ENCODE data around the gene PAQR8.

The PAQR8 gene, protein sequence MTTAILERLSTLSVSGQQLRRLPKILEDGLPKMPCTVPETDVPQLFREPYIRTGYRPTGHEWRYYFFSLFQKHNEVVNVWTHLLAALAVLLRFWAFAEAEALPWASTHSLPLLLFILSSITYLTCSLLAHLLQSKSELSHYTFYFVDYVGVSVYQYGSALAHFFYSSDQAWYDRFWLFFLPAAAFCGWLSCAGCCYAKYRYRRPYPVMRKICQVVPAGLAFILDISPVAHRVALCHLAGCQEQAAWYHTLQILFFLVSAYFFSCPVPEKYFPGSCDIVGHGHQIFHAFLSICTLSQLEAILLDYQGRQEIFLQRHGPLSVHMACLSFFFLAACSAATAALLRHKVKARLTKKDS

DNA sequence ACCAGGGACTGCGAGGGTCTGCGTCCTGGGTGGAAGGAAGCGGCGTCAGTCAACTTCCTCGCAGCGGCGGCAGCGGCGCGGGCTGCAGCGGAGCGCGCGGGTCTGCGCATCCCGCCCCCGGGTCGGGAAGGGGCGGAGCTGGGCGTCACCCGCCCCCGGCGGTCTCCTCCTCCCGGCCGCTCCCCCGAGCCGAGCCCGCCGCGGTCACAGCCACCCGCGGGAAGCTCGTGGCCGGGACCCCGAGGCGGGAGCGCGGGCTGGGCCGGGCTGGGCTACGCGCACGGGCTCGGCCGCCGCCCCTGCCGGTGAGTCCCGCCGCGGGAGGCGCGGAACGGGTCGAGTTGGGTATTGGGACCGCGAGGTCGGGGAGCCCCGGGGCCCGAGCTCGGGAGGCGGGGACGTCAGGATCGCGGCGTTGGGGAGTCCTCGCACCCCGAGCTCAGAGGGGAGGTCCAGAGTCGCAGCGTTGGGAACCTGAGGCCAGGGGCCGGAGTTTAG lies at the start of gene PAQR8:
Gene PAQR8, plus strand, starts transcription at position 207 of the 498 bp plus-strand sequence. CDS start 41,063 bp downstream, outside the sequence.
- peak; percentile 55 for DNase-seq

DNA sequence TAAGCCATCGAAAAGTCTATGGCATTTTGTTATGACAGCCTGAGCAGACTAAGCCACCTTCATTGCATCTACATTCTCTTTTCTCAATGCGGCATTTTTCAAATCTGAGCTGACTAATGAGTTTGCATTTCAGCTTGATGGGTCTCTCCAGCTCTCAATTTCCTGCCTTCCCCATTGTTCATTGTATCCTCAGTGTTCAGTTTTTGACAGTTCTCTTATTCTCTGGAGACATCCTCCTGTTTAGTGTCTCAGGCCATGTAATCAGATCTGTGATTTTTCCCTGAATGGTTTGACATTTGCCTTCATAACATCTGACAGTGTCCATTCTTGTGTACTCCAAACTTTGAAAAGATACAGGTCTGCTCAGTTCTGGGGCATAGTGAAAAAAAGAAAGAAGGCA lies 49.5 kb upstream of the PAQR8 start:
- no peak for DNase-seq

- no peak for DNase-seq
These were observed 47.2 kb upstream of the PAQR8 start for GRCh38 chr6:52314752-52315151.

DNA sequence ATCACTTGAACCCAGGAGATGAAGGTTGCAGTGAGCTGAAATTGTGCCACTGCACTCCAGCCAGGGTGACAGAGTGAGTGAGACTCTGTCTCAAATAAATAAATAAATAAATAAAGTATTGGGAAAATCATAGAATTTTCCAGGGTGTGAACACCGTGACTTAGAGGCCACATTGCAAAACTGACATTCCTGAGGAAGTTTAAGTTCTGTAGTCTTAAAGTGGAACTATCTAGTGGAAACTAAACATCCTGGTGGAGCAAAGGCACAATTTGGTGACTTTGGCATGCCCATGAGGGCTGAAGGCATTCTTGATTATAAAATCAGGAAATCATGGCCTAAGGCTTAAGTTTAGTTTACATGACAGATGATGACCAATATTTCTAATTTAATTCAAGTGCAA lies 44.7 kb upstream of the PAQR8 start:
- DNase-seq: no peak

GRCh38 chr6:52317841-52318581 lies 43.9 kb upstream of the PAQR8 start:
- peak; percentile 27 for DNase-seq

DNA sequence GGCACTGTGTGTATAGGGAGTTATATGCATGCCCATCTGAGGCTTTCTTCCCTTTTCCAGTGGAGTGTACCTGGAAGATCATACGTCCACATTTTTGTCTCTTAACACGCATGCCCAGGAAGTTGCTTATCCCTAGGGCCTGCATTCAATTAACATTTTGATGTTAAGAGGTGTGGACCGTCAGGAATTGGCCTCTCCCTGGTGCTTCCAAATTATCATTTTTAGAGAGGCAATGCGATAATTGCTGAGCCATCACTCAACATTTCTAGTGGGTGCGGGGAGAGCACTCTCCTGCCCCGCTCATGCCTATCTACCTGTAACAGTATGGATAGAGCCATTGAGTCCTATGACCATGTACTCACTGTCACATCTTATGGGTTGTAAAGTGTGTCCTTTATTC lies 37.8 kb upstream of the PAQR8 start:
- no peak for DNase-seq

- no peak for DNase-seq
These were observed 36.1 kb upstream of the PAQR8 start for GRCh38 chr6:52325695-52326471.

GRCh38 chr6:52326540-52327364 lies 35.2 kb upstream of the PAQR8 start:
- no peak for DNase-seq

GRCh38 chr6:52328303-52328662 lies 33.7 kb upstream of the PAQR8 start:
- DNase-seq: no peak

DNA sequence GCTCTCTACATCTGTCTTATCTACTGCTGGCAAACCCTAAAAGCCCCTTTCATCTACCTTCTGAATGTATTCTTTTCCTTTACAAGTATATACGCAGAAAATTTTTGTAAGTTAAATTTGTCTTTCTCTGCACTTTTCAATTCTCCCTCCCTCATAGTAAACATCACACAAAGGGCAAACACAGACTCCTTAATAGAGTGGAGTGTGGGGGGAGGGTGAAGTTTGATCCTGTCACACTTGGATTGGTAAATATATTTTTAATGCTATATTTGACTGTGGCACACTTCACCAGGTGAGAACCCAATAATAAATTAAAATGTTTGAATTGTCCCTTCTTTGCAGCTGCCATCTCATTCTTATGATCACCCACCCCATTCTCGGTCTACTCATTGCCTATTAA lies 33.2 kb upstream of the PAQR8 start:
- DNase-seq: no peak

DNA sequence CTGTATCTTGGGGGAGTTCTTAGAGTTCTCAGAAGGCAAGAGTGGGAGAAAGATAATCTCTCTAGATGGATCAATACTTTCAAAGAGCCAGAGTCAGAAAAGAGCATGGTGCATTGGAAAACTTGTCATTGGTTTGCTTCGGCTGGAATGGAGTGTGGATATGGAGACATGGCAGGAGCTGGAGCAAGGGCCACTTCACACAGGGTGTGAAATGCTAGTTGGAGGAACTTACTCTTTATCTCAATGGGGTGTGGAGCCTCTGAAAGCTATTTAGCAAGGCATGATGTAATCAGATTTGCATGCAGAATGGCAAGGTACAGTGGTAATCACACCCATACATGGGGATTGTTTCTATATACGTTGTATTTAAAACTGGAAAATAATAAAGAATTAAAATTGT lies 31.5 kb upstream of the PAQR8 start:
- no peak for DNase-seq

DNA sequence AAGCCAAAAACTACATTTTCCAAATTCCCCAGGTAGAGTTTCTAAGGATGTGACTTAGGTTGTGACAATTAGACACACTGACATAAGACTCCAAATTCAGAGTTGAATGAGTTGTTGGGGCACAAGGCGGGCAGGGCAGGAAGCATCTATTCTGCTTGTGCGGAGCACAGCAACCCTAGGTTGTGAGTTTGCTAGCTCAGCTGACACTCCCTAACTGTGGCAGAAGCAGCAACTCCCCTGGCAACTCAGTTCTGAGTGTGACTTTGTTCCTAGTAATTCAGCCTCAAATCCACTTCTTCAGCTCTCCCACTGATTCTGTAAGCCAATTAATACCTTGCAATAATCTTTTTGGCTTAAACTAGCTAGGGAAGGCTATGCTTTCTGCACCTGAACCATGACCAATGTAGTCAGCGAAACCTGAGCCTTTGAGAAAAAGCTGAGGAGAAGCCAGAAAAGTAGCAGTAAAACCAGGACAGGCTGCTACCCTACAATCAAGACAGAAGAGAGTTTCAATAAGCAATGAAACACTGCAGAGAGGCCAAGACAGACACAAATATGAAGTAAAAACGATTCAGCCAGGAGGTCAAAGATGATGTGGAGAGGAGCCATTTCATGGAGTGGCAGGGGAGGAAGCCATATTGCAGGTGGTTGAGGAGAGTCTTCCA lies 30.0 kb upstream of the PAQR8 start:
- DNase-seq: no peak

GRCh38 chr6:52333840-52334200 lies 28.1 kb upstream of the PAQR8 start:
- no peak for DNase-seq

DNA sequence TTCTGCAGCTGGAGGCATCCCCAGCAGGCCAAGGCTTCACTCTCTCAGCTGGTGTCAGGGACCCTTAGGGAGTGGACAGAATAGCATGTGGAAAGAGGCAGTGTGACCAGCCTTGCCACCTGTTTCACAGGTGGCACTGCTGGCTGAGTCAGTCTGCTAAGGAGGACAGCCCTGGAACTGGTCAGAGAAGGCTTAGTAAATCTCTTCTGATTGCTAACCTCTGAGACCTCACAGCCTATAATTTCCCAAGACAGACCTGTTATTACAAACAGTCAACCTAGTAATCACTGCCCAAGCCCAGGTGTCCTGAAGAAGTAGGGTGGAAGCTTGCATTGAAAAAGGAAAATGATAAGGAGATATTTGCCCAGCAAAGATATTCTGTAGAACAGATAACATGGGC lies 26.4 kb upstream of the PAQR8 start:
- no peak for DNase-seq

- DNase-seq: no peak
These were observed 24.9 kb upstream of the PAQR8 start for GRCh38 chr6:52336919-52337561.

GRCh38 chr6:52337633-52338290 lies 24.2 kb upstream of the PAQR8 start:
- no peak for DNase-seq

DNA sequence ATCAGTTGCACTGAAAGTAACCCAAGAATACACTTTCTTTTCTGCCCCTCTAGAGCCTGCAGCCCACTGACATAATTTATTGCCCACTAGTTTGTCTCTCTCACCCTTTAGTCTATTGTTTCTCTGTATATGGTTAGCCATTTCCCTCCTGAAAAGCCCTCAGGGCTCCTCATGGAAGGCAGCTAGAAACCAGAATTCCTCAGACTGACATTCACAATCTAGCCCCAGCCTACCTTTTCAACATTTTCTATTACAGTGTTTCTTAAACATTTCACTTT lies 21.4 kb upstream of the PAQR8 start:
- DNase-seq: no peak

DNA sequence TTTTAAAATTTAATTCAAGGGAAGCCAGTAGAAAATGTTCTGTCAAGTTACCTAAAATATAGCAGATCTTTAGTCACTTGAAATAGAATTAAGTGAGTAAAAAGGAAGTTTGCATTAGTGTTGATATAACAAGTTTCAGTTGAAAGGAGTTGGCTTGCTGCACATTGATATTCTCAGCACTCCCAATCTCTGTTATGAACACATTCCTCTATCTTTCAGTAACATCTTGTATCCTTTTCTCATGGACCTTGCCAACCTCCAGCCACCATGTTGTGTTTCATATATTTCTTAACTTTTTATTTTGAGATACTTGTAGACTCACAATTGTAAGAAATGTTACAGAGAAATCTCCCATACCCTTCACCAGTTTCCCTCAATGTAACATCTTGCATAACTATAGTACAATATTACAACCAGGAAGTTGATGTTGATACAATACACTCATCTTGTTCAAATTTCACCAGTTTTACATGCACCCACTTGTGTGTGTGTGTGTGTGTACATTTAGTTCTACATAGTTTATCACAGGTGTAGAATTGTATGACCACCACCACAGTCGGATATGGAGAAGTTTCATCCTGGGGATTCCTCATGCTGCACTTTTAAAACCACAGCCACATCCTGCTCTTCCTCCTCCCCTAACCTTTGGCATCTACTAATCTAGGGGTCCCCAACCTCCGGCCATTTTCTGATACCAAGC lies 20.2 kb upstream of the PAQR8 start:
- no peak for DNase-seq

- no peak for DNase-seq
These were observed 16.6 kb upstream of the PAQR8 start for GRCh38 chr6:52345311-52345710.

GRCh38 chr6:52346503-52346902 lies 15.4 kb upstream of the PAQR8 start:
- DNase-seq: no peak

DNA sequence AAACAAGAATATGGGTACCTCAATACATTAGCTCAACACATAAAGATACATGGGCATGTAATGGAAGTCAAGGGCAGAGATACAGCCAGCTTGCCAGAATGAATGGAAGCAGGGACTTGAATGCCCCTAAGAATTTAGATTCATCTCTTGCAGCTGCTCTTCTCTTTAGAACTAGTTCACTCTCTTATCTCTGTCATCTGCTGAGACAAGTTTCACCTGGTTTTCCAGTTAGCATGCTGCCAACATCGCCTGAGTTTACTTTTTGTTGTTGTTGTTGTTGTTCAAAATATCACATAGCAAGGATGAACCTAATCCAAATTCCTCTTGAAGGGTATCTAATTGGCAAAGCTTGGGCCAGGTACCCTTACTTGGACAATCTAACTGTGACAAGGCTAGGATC lies 14.1 kb upstream of the PAQR8 start:
- no peak for DNase-seq
